GM12801 (cell line): Measurements from ENCODE around the gene UCMA.

ENCODE experiments used
- CTCF ChIP-seq: IDR thresholded peaks from one replicate; pipeline ENCODE4 v1.5.1; 2011; ENCODE audit warnings: control low read depth; ENCODE audit not compliant: insufficient read length; ENCODE audit errors: extremely low read depth

UCMA gene

GRCh38 chr10:13234172-13234571 lies at the start of gene UCMA:
TSS of gene UCMA (minus strand) at chr10:13234374. CDS start at chr10:13234258, 116 bp downstream.
- TF ChIP-seq CTCF, result no peak

- TF ChIP-seq CTCF, result no peak
Observed at GRCh38 chr10:13276749-13277365, 42.7 kb upstream of the UCMA start.

- TF ChIP-seq CTCF, result no peak
Observed at GRCh38 chr10:13272164-13272571, 38.0 kb upstream of the UCMA start.

GRCh38 chr10:13271552-13272163 lies 37.5 kb upstream of the UCMA start:
- no peak for TF ChIP-seq CTCF

GRCh38 chr10:13270877-13271551 lies 36.8 kb upstream of the UCMA start:
- TF ChIP-seq CTCF, result no peak

- TF ChIP-seq CTCF, result no peak
Observed at GRCh38 chr10:13268841-13269240, 34.7 kb upstream of the UCMA start.

GRCh38 chr10:13268310-13268709 lies 34.1 kb upstream of the UCMA start:
- TF ChIP-seq CTCF, result no peak
